B cell (primary cell): ENCODE results near the gene AATK. TPM values are rescaled to one million over a fixed set of nuclear protein-coding genes. Genes with fewer than 3 reads are reported as not detected.

Experiments used
- ATAC-seq: fragments of 200-7000 bp; cut with Tn5 transposase; one replicate; pipeline ENCODE4 v1.10.0; 2021; ENCODE audit warnings: low read depth, mild to moderate bottlenecking, moderate number of reproducible peaks, moderate library complexity
- CTCF ChIA-PET: fragments of 350-600 bp; sonication (Branson Sonifier 250); formaldehyde crosslinking; loops from one replicate; lab custom pipeline; 2021; ENCODE audit warnings: antibody characterized with exemption, inconsistent platforms; lab: Charles Lee
- POLR2A ChIA-PET: fragments of 350-600 bp; sonication (Branson Sonifier 250); formaldehyde crosslinking; loops from one replicate; lab custom pipeline; 2021; ENCODE audit warnings: antibody characterized with exemption; lab: Charles Lee
- DNase-seq: peaks from one replicate; pipeline ENCODE4 v3.0.0; 2013
- H2AFZ ChIP-seq: 2 replicates; pipeline ENCODE4 v1.6.1; 2012; ENCODE audit warnings: mild to moderate bottlenecking, low read depth, low read length; ENCODE audit not compliant: insufficient read depth, poor library complexity, severe bottlenecking
- H3K27ac ChIP-seq, 2 donors: 1 replicate in 1 of 2; 2 replicates in 1 of 2; pipeline ENCODE4 v1.5.1; 2012 to 2013; ENCODE audit warnings: low read length in 2 of 2, mild to moderate bottlenecking in 2 of 2, moderate library complexity in 1 of 2
- H3K27me3 ChIP-seq, 4 experiments: fragments of 200-600 bp in 1 of 4; sonication (generic) in 1 of 4; replicated peaks in 1 of 4; 1 replicate in 2 of 4; 2 replicates in 2 of 4; pipeline versions ENCODE4 v1.6.1 to v1.7.0; 2013 to 2016; ENCODE audit warnings: low read length in 3 of 4, mild to moderate bottlenecking in 2 of 4, mixed read lengths in 1 of 4, moderate library complexity in 1 of 4; ENCODE audit not compliant: insufficient read depth in 4 of 4, control insufficient read depth in 3 of 4; ENCODE audit errors: control extremely low read depth in 1 of 4
- H3K36me3 ChIP-seq, 2 experiments: replicated peaks in 1 of 2; 1 replicate in 1 of 2; 2 replicates in 1 of 2; pipeline versions ENCODE4 v1.6.1 to v1.7.1; 2013; ENCODE audit warnings: low read length in 1 of 2; ENCODE audit not compliant: insufficient read depth in 2 of 2, control insufficient read depth in 1 of 2; ENCODE audit errors: control extremely low read depth in 1 of 2, extremely low read depth in 1 of 2
- H3K4me1 ChIP-seq, 2 donors: fragments of 200-600 bp in 1 of 2; sonication (generic) in 1 of 2; 1 replicate in 1 of 2; 2 replicates in 1 of 2; pipeline versions ENCODE4 v1.5.1 to v1.6.1; 2013 to 2017; ENCODE audit warnings: low read length in 2 of 2; ENCODE audit not compliant: control insufficient read depth in 2 of 2, insufficient read depth in 2 of 2
- H3K4me2 ChIP-seq: replicated peaks from 2 replicates; pipeline ENCODE3; 2012; ENCODE audit warnings: mild to moderate bottlenecking, low read depth, low read length; ENCODE audit not compliant: poor library complexity, severe bottlenecking
- H3K4me3 ChIP-seq, 5 experiments: fragments of 200-600 bp in 1 of 5; sonication (generic) in 1 of 5; 1 replicate in 3 of 5; 2 replicates in 2 of 5; pipeline versions ENCODE4 v1.5.1 to v1.7.0; 2011 to 2016; ENCODE audit warnings: low read length in 4 of 5, mild to moderate bottlenecking in 4 of 5, low read depth in 2 of 5, control low read depth in 1 of 5, moderate library complexity in 1 of 5; ENCODE audit not compliant: insufficient read depth in 1 of 5; ENCODE audit errors: control extremely low read depth in 1 of 5, extremely low read depth in 1 of 5
- H3K79me2 ChIP-seq: fragments of 200-600 bp; sonication (generic); one replicate; pipeline ENCODE4 v1.6.0; 2016; ENCODE audit warnings: low read length; ENCODE audit not compliant: control insufficient read depth, insufficient read depth
- H3K9ac ChIP-seq: fragments of 200-600 bp; sonication (generic); 2 replicates; pipeline ENCODE4 v1.6.1; 2017; ENCODE audit warnings: mild to moderate bottlenecking, low read length, moderate library complexity
- H3K9me3 ChIP-seq, 3 donors: one replicate each; pipeline versions ENCODE4 v1.6.1 to v1.7.1; 2013; ENCODE audit warnings: low read length in 2 of 3; ENCODE audit not compliant: control insufficient read depth in 2 of 3, insufficient read depth in 1 of 3; ENCODE audit errors: control extremely low read depth in 1 of 3
- H4K20me1 ChIP-seq: 2 replicates; pipeline ENCODE4 v1.6.0; 2012; ENCODE audit warnings: mild to moderate bottlenecking, low read length; ENCODE audit not compliant: insufficient read depth, control insufficient read depth, poor library complexity, severe bottlenecking
- H3K27ac Mint-ChIP-seq: one replicate; pipeline ENCODE4 v1.8.0; 2021; ENCODE audit warnings: mixed read lengths
- H3K27me3 Mint-ChIP-seq: one replicate; pipeline ENCODE4 v1.8.0; 2021; ENCODE audit warnings: mixed read lengths
- H3K4me1 Mint-ChIP-seq: one replicate; pipeline ENCODE4 v1.8.0; 2021; ENCODE audit warnings: mixed read lengths
- H3K4me3 Mint-ChIP-seq: one replicate; pipeline ENCODE4 v1.8.0; 2021; ENCODE audit warnings: mixed read lengths
- H3K9me3 Mint-ChIP-seq: one replicate; pipeline ENCODE4 v1.8.0; 2022; ENCODE audit warnings: mixed read lengths; ENCODE audit not compliant: insufficient read depth
- EZH2 ChIP-seq: IDR thresholded peaks from 2 replicates; pipeline ENCODE4 v1.6.1; 2012; ENCODE audit warnings: borderline replicate concordance, low read depth, mild to moderate bottlenecking, moderate library complexity, low read length; ENCODE audit not compliant: insufficient read depth, poor library complexity, severe bottlenecking
- WGBS: methylation state at CpG from one replicate; pipeline ENCODE4 v1.1.5; 2013; ENCODE audit warnings: missing lambda C conversion rate; ENCODE audit not compliant: insufficient coverage; 5-methylcytosine and 5-hydroxymethylcytosine counted together
- intact Hi-C: fragments of 100-400 bp; cut with micrococcal nuclease; formaldehyde crosslinking; loops from one replicate; pipeline ENCODE4 v1.10.0; 2022
- polyA plus RNA-seq: library from polyadenylated mRNA; depleted of rRNA; stranded (reverse); fragments of >200 nt; gene quantifications from 2 replicates; pipeline ENCODE4 v1.2.3, GENCODE V29; 2012
- total RNA-seq, 2 donors: library from RNA; stranded (reverse); fragments of 120-200 nt in 1 of 2; gene quantifications; 1 replicate in 1 of 2; 2 replicates in 1 of 2; pipeline versions ENCODE4 v1.2.3 to v1.2.4, GENCODE V29; 2013 to 2022
- TF ChIP-seq, protein P1 (sequence below): fragments of 200-600 bp; IDR thresholded peaks from one replicate; pipeline ENCODE4 v1.8.0; 2022; ENCODE audit warnings: antibody characterized with exemption, mild to moderate bottlenecking

Gene AATK
- total and polyA plus RNA-seq, 2 donors (not counting 1 experiment from before 2014, with no cell fraction given), result 0.21 to 1.7 TPM

DNA sequence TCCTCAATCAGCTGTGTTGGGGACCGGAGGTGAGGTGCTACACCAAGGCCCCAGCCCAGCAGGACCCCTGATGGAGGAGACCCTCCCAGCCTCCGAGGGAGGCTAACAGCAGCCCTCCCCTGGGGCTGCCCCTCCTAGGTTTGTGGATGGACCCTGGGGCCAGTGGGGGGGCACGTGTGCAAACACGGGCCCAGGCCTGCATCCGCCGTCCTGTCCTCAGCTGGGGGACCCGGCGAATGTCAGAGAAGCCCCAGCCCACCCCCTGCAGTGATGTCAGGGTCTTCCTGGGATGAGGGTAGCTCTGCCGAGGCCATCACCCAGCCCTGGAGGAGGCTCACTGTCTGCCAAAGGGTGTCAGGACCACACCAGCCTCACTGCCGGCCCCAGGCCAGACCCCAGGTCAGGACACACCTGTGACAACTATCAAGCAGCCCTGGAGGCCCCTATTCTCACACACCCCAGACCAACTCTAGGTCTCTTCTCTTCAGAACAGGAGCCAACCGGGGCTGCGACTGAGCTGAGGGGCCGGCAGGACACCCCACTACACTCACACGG, 30.0 kb upstream of the AATK start:
- no peaks in the 10 kb centered on the region for H3K79me2 ChIP-seq
- Mint-ChIP-seq H3K27ac (no peak overlapping the region), H3K4me1 (no peaks in the 10 kb centered on the region), H3K27me3 (no peaks in the 10 kb centered on the region), H3K9me3 (no peaks in the 10 kb centered on the region), H3K4me3 (no peak overlapping the region)
- intact Hi-C loops, result no loop called here
- H3K9me3 ChIP-seq, result no peaks in the 10 kb centered on the region
- H3K4me3 ChIP-seq, result no peak overlapping the region
- no peak overlapping the region for H2AFZ ChIP-seq
- WGBS, result 95% methylated on average over 11 of the region's 14 CpGs
- H3K4me1 ChIP-seq, result no peaks in the 10 kb centered on the region
- no peak overlapping the region for H3K27ac ChIP-seq
- no peaks in the 10 kb centered on the region for H3K27me3 ChIP-seq
- DNase-seq, result no peak
- TF ChIP-seq, protein P1, sequence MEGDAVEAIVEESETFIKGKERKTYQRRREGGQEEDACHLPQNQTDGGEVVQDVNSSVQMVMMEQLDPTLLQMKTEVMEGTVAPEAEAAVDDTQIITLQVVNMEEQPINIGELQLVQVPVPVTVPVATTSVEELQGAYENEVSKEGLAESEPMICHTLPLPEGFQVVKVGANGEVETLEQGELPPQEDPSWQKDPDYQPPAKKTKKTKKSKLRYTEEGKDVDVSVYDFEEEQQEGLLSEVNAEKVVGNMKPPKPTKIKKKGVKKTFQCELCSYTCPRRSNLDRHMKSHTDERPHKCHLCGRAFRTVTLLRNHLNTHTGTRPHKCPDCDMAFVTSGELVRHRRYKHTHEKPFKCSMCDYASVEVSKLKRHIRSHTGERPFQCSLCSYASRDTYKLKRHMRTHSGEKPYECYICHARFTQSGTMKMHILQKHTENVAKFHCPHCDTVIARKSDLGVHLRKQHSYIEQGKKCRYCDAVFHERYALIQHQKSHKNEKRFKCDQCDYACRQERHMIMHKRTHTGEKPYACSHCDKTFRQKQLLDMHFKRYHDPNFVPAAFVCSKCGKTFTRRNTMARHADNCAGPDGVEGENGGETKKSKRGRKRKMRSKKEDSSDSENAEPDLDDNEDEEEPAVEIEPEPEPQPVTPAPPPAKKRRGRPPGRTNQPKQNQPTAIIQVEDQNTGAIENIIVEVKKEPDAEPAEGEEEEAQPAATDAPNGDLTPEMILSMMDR, result no peak
- no peak for TF ChIP-seq EZH2
- no peaks in the 10 kb centered on the region for H4K20me1 ChIP-seq
- CTCF ChIA-PET, result no interaction called here
- POLR2A ChIA-PET, result no interaction called here
- no peak overlapping the region for H3K9ac ChIP-seq
- no peak for ATAC-seq
- no peak overlapping the region for H3K4me2 ChIP-seq
- peaks cover 0 to 13% of the 10 kb centered on the region in 2 experiments for H3K36me3 ChIP-seq

DNA sequence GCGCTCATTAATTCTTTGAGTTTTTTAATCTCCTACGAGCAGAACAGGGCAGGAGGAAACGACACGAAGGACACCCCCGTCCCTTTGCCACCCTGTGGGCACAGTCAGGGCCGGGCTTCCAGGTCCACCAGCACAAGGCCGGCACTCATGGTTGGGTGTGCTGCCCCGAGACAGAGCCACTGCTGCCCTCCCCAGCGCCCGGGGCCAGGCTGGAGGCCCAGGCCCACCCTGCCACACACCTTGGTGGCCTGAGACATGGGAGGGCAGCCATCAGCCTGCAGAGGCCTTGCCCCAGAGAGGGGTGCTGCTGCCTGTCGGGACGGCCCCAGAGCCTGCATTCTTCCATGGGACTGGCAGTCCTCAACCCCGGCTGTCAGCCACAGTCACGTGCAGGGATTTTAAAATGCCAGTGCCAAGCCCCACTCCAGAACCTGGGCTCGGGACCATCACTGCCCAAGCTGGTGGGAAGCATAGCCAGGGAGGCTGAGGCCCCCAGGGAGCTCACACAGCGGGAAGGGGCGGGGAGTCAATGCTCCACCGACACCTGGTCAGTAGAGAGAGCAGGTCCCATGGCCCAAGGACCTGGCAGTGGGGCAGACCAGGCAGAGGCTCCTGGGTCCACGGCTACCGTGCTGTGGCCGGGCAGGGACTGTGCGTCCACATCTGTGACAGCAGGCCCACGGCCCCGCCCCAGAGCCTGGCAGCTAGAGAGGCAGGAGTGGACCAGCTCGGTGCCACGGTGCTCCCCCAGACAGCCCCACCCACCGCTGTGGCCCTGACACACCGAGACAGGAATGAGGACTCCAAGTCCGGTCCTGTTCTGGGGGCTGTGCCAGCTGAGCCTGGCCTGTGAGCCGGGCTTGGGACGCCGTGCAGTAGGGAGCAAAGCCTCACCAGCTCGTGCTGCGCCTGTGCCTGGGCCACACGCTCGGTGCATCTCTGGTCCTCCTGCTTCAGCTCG, 29.2 kb upstream of the AATK start:
- no peak overlapping the region for H3K9ac ChIP-seq
- WGBS, result 97% methylated on average over 36 of the region's 37 CpGs
- no peak overlapping the region for H3K4me3 Mint-ChIP-seq
- POLR2A ChIA-PET, result no interaction called here
- no peaks in the 10 kb centered on the region for H3K27me3 ChIP-seq
- ATAC-seq, result no peak
- no peak overlapping the region for H3K27ac ChIP-seq
- no peak overlapping the region for H3K4me3 ChIP-seq
- H3K36me3 ChIP-seq, result peaks cover 0 to 11% of the 10 kb centered on the region in 2 experiments
- no peak overlapping the region for H2AFZ ChIP-seq
- H3K9me3 ChIP-seq, result no peaks in the 10 kb centered on the region
- H3K27ac Mint-ChIP-seq, result no peak overlapping the region
- intact Hi-C loops, result no loop called here
- H3K27me3 Mint-ChIP-seq, result no peaks in the 10 kb centered on the region
- H3K9me3 Mint-ChIP-seq, result no peaks in the 10 kb centered on the region
- no peak overlapping the region for H3K4me2 ChIP-seq
- no peak for TF ChIP-seq EZH2
- TF ChIP-seq, protein P1, result no peak
- H3K4me1 ChIP-seq, result no peaks in the 10 kb centered on the region
- no peak for DNase-seq
- no peaks in the 10 kb centered on the region for H3K79me2 ChIP-seq
- H4K20me1 ChIP-seq, result no peaks in the 10 kb centered on the region
- no peaks in the 10 kb centered on the region for H3K4me1 Mint-ChIP-seq
- CTCF ChIA-PET, result no interaction called here
